ENCODE results near the gene FBLN1. TPM values are rescaled to one million over a fixed set of nuclear protein-coding genes. Genes with fewer than 3 reads are reported as not detected.

FBLN1 gene
- total and polyA plus RNA-seq, 2 of the 8 experiments (the other 6 are each of a cell fraction or from before 2014, with no cell fraction given) = 159 to 168 TPM

DNA sequence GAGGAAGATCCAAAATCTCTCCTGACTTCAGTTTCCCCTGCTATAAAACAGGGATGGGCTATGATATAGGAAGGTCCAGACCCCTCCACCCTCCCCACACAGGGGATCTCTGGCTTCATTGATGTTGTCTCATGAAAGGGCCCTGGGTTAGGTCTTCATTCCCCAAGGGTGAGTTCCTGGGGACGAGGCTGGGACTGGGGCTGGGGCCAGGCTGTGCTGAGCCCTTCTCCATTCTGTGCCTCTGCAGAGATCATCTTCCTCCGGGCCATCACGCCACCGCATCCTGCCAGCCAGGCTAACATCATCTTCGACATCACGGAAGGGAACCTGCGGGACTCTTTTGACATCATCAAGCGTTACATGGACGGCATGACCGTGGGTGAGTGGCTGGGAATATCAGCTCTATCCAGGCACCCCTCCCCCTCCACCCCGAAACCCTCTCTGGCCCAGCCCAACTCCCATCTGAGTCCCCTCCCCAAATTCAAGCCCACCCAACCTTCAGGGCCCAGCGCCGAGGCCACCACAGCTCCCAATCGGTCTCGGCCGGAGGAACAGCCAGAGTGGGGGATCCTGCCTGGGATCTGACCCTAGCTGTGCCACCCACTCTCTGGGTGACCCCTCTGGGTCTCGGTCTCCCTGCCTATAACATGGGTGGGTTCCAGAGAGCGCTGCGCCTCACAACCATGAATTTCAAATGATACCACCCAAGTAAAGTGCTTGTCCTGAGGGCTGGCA is 74.2 kb downstream of the FBLN1 start (continued):
- TF ChIP-seq CHD7 (IDR thresholded peaks at IDR 0.05; ENCODE audit: insufficient replicate concordance, low read length) (no peak), SIX5 (IDR thresholded peaks at IDR 0.05; ENCODE audit: low read depth, low read length) (no peak), GABPA (IDR thresholded peaks at IDR 0.05; ENCODE audit: borderline replicate concordance, insufficient read depth, low read length) (no peak), KDM1A (IDR thresholded peaks at IDR 0.05; ENCODE audit: borderline replicate concordance, low read length) (no peak), BRCA1 (IDR thresholded peaks at IDR 0.05; ENCODE audit: low read depth, low read length) (no peak), EP300 (IDR thresholded peaks at IDR 0.05; ENCODE audit: borderline replicate concordance in 1 of 2, low read depth in 2 of 2, low read length in 2 of 2) (no peak), MAFK (IDR thresholded peaks at IDR 0.05; ENCODE audit: low read depth, low read length) (no peak)
- TF ChIP-seq, protein P1, sequence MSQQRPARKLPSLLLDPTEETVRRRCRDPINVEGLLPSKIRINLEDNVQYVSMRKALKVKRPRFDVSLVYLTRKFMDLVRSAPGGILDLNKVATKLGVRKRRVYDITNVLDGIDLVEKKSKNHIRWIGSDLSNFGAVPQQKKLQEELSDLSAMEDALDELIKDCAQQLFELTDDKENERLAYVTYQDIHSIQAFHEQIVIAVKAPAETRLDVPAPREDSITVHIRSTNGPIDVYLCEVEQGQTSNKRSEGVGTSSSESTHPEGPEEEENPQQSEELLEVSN (IDR thresholded peaks at IDR 0.05) = no peak

All from H1 (cell line).